GM18951 (cell line): Measurements from ENCODE around the gene NT5C2.
"Not testable (repeated sequence)": the region's sequence is repeated elsewhere in the genome, so short reads cannot be mapped to it uniquely, and the experiment has no call there.

Experiments
- POLR2A ChIP-seq: IDR thresholded peaks from 4 replicates; pipeline ENCODE4 v1.6.1; 2011; ENCODE audit warnings: mild to moderate bottlenecking; ENCODE audit not compliant: insufficient read length, insufficient read depth; ENCODE audit errors: extremely low read depth
- in situ Hi-C: fragments of 300-500 bp; cut with MboI; formaldehyde crosslinking; loops from one replicate; pipeline ENCODE4 v1.12.0; 2022; ENCODE audit warnings: low sequenced_read_pairs, mixed read lengths, inconsistent platforms; ENCODE audit not compliant: unreplicated experiment

Gene NT5C2

GRCh38 chr10:103130910-103131309 is 62.2 kb downstream of the NT5C2 start:
- in situ Hi-C loops: no loop called here
- no peak for TF ChIP-seq POLR2A

GRCh38 chr10:103130180-103130579 is 62.9 kb downstream of the NT5C2 start:
- in situ Hi-C loops: not testable (repeated sequence)

GRCh38 chr10:103127241-103127640 is 65.8 kb downstream of the NT5C2 start:
- TF ChIP-seq POLR2A: no peak
- in situ Hi-C loops: no loop called here

- in situ Hi-C loops: no loop called here
- no peak for TF ChIP-seq POLR2A
Observed at GRCh38 chr10:103125323-103126267, 67.5 kb downstream of the NT5C2 start.

GRCh38 chr10:103124420-103125096 is 68.5 kb downstream of the NT5C2 start:
- in situ Hi-C loops: no loop called here
- no peak for TF ChIP-seq POLR2A

GRCh38 chr10:103123282-103124024 is 69.6 kb downstream of the NT5C2 start:
- no peak for TF ChIP-seq POLR2A
- in situ Hi-C loops: no loop called here

GRCh38 chr10:103120977-103121735 is 71.9 kb downstream of the NT5C2 start:
- in situ Hi-C loops: no loop called here
- TF ChIP-seq POLR2A: no peak

GRCh38 chr10:103120546-103120945 is 72.5 kb downstream of the NT5C2 start:
- TF ChIP-seq POLR2A: no peak
- in situ Hi-C loops: no loop called here

GRCh38 chr10:103117247-103117646 is 75.8 kb downstream of the NT5C2 start:
- in situ Hi-C loops: no loop called here
- no peak for TF ChIP-seq POLR2A

- no peak for TF ChIP-seq POLR2A
- in situ Hi-C loops: no loop called here
Observed at GRCh38 chr10:103114876-103115275, 78.2 kb downstream of the NT5C2 start.

- in situ Hi-C loops: no loop called here
- no peak for TF ChIP-seq POLR2A
Observed at GRCh38 chr10:103111918-103112877, 80.9 kb downstream of the NT5C2 start.
